GM21717 (cell line): ENCODE data around the gene FGF19.

Experiments
- ATAC-seq: cut with Tn5 transposase; IDR thresholded peaks from one replicate; pipeline ENCODE4 v1.9.1; 2021; ENCODE audit warnings: mild to moderate bottlenecking, moderate library complexity; ENCODE audit not compliant: unreplicated experiment

FGF19 gene, protein sequence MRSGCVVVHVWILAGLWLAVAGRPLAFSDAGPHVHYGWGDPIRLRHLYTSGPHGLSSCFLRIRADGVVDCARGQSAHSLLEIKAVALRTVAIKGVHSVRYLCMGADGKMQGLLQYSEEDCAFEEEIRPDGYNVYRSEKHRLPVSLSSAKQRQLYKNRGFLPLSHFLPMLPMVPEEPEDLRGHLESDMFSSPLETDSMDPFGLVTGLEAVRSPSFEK

DNA sequence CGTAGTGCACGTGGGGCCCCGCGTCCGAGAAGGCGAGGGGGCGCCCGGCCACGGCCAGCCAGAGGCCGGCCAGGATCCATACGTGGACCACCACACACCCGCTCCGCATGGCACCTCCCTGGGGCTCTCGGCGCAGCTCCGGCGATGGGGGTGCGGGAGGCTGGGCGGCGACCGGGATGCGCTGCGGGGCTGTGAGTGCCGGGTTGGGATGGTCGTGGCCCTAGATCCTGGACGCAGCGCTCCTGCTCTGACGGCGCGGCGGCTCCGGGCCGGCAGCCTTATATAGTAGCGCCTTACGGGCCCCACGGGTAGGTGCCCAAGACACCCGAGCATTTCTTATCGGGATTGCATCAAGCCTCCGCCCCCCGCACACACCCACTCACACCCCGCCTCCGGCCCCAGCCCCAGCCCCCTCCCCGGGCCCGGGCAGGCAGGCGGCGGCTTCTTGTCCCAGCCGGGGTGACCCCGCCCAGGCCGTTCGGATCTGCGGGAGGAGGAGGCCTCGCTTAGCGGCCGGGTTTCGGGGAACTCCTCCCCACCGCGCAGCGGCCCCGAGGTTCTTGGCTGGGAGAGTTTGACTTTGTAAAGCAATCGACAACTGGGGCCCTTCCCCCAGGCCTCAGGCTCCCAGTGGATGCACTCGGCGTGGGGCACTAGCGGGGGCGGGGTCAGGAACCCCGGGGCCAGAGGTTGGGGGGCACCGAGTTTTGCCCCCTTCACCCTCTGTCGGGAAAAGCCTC lies at the start of gene FGF19:
Gene FGF19 (minus strand): TSS at position 255 of the 740 bp plus-strand sequence. CDS start 146 bp downstream, at position 109.
- ATAC-seq: no peak

DNA sequence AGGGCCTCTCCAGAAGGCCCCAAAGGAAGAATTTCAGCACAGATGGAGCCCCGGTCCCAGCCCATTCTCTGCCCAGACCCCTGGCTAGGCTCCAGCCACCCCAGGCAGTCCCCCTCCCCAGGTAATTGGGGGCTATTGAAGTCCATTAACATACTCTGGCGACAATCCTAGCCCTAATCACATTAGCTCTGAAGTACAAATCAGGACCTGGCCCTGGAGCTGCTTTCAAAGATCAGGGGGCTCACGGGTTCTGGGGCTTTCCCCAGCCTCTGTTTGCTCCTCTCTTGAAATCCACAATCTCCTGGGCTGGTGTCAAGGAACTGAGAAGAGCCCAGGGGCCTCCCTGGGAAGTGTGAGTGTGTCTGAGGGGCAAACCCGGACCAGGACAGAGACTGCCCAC lies 49.1 kb upstream of the FGF19 start:
- ATAC-seq: no peak

DNA sequence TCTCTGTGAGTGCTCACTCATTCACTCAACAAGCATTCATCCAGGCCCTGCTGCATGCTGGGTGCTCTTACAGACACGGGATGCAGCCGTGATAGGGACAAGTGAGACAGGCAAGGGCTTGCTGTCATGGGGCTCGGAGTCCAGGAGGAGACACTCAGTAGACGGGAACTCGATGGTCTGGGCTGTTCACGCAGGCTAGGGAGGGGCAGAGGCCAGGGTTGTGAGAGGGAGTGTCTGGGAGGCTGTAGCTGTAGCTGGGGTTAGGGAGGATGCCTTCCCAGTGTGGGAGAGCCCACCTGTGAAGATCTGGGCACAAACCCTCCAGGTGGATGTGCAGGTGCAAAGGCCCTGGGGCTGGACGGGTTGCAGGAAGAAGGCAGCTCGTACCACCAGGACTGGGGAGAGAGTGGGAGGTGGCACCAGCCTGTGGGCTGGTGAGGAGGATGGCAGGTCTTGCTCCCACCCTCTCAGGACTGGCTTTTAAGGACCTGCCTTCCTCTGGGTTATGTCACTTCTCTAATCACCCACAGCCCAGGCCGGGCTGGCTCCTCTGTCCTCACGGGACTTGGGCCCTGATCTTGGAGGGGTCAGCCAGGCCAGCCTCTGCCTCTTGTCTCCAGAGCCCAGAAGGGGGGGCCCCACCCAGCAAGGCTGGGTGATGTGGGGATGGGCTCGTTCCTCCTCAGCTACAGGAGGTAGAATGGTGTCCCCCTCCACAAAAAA lies 47.2 kb upstream of the FGF19 start:
- ATAC-seq: no peak

DNA sequence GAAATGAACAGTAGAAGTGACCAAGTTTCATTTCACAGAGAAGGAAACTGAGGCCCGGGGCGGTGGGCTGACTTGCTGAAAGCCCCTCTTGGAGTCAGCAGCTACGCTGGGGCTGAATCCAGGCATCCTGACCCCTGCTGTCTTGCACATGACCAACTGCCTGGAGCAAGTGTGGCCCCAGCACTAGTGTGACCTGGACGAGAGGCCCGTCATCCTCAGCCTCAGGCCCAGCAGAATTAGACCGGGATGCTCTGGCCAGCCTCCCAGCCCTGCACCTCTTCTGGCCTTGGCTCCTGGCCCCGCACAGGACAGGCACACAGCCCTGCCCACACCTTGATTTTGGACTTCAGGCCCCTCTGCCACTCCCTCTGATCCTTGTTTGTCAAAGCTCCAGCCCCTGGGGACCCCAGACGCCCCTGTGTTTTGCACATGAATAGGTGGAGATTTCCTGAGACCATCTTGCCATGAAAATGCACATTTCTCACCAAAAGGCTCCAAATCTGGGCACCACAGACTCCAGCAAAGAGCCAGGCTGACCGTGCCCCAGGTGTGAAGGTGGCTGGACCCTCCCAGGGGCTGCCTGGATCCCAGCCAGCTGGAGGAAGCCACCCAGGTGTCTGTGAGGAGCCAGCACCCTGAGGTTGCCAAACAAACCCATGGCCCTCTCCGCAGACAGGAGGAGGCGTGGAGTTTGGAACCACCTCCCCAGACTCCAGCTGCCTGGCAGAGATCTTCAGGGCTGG lies 46.5 kb upstream of the FGF19 start:
- no peak for ATAC-seq

DNA sequence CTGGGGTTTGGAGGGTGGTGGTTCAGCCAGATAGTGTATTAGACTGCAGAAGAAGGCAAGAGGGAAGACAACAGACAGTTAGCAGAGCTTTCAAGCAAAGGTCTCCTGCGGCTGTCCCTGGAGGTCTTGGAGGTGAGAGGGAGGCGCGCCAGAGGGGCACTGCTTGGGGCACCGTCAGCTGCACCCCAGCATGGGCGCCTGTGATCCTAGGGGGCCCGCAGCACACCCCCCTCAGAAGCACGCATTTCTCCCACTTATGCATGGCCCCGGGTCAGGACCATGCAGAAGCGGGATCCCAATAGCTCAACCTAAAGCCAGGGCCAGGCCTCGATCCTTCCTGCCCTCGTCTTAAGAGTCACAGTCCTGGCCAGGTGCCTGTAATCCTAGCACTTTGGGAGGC lies 44.8 kb upstream of the FGF19 start:
- no peak for ATAC-seq

DNA sequence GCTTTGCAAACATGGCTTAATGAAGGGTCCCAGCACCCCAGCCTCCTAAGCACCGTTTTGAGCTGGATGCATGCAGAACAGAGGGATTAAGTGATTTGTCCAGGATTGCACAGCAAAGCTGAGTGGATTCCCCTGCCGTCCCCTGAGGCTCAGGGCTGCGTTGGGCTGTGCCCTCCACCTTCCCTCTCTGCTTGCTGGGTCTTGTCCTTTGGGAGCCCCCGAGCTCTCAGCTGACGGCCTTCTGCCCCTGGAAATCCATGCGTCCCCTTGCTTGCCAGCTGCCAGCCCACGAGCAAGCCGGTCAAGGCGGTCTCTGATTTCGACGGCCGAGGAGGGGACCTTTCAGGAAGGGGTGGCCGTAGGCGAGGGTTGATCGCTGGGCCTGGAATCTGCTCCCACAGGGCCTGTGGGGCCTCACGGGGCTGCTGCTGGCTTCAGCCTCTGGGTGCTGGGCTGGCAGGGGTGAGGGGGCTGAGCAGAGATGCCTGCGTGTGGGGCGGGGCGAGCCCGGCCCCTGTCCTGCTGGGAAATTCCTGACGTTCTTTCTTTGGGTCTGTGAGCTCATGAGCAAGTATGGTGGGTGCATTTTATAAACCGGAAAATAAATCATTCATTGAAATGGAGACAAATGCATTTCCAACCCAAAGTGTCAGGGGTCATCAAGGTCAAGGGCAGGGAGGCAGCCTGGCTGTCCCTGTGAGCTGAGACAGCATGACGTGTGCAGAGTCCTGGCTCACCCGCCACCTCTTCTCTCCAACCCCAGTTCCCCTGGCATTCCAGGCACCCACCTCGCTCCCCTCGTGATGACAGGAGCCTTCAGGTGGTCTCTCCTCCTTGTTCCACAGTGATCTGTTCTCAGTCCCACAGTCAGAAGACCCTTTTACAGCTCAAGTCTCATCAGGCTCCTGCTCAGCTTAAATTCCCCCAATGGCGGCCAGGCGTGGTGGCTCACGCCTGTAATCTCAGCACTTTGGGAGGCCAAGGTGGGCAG lies 43.2 kb upstream of the FGF19 start:
- no peak for ATAC-seq

DNA sequence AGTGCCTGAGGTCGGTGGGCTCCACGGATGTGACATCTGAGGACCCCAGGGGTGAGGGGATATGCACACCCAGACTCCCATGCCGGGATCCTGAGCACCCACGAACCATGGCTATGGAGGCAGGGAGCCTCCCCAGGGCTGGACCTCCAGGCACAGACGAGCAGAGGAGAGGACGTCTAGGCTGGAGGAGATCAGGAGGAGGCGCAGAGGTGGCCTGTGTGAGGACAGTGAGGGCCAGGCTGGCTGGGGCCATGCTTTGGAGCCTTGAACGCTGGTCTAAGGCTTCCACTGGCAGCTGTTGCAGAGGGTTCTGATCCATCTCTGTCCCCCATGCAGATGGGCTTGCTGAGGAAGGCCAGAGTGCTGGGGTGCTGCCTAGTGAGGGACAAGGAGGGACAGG lies 42.3 kb upstream of the FGF19 start:
- ATAC-seq: no peak

DNA sequence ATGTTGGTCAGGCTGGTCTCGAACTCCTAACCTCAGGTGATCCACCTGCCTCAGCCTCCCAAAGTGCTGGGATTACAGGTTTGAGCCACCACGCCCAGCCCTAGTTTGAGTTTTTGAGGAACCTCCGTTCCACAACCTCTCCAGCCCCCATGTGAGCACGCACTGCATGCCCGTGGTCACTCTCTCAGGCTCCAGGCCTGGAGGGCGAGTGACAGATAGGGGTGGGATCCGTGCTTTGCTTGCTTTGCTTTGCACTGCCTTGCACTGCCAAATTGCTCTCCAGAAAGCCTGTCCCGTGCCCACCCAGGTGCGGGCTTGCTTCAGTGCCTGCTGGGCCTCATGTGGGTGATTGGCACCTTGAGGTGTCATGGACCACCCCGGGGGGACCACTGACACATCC lies 41.4 kb upstream of the FGF19 start:
- ATAC-seq: no peak

DNA sequence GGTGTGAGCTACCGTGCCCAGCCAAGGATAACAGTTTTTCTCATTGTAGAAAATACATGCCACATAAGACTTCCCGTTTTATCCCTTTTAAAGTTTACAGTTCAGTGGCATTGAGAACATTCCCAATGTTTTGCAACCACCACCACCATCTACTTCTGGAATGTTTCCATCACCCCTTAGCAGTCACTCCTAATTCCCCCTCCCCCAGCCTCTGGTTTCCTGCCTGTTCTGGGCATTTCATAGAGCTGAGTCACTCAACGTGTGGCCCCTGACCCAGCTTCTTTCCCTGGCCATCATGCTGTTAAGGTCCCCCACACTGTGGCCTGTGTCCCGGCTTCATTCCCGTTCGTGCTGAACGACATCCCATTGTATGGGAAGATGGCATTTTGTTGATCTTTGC lies 40.6 kb upstream of the FGF19 start:
- no peak for ATAC-seq

DNA sequence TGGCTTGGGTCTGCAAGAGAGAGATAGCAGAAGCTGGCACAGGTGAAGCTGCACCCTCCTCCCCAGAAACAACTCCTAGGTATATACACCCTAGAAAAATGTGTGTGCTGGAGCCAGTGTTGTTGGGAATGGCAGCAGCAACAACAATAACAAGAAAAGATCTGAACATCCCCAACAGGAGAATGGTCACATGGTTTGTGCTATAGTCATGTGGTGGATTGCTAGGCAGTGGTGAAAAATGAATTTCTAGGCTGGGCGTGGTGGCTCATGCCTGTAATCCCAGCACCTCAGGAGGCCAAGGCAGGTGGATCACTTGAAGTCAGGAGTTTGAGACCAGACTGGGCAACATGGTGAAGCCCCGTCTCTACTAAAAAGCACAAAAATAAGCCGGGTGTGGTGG lies 31.0 kb upstream of the FGF19 start:
- ATAC-seq: no peak

DNA sequence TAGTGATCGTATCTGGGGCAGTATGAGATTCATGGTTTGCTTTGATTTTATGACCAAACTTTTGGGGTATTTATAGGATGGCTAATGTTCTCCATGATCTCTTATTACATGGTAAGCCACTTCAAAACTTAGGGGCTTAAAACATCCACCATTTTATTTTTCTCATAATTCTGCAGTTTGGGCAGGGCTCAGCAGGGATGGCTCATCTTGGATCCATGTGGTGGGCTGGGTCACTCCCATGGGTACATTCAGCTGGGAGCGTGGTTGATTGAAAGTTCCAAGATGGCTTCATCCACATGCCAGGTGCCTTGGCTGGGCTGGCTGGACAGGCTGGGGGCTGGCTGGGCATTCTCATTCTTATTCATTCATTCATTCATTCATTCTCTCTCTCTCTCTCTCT lies 30.5 kb upstream of the FGF19 start:
- no peak for ATAC-seq

DNA sequence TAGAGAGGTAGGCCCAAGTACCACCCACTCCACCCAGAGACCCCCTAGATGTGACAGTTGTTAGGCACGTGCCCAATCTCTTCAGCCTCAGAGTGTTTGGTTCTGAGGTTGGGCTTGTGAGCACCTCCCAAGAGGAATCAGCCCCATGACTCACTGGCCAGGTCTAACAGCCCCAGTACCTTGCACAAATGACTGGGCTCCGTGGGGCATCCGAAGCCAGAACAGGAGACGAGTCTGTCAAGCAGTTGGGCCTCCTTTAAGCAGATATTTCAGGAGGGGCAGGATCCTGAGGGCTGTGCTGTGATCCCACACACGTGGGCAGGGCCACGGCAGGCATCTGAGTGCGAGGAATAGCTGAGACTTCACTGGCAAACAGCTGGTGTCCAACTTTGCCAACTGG lies 29.1 kb upstream of the FGF19 start:
- no peak for ATAC-seq

DNA sequence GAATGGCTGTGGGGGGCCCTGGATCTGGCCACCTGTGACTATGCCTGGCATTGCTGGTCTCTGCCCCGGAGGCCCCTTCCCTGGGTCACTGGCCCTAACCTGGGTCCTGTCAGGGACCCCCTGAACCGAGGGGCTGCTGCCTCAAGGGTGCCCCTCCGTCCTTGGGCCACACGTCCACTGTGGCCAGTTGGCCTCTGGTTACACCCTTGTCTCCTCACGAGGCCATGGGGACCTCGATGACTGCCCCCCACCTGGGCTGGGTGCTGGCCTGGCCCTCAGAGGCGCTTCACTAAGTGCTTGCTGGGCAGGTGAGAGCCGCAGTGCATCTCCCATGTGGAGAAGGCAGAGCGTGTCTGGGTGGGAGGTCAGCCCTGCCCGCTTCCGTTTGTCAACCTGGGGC lies 27.3 kb upstream of the FGF19 start:
- no peak for ATAC-seq

DNA sequence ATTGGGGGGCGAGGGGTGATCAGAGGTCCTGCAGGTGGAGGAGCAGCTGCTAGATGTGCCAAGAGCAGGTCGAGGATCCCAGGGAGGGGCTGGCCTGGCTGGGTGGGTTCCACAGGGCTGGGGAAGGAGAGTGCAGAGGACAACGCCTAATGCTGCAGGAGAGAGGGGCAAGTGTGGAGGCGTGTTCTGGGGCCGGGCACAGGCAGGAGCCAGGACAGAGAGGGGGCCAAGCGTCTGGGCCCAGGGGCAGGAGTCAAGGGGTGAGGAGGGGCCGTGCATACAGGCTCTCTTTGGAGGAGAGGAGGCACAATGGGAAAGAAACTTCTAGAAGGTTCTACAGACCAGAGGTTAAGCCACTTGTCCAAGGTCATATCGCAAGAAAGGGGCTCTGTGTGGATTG lies 26.7 kb upstream of the FGF19 start:
- ATAC-seq: no peak

DNA sequence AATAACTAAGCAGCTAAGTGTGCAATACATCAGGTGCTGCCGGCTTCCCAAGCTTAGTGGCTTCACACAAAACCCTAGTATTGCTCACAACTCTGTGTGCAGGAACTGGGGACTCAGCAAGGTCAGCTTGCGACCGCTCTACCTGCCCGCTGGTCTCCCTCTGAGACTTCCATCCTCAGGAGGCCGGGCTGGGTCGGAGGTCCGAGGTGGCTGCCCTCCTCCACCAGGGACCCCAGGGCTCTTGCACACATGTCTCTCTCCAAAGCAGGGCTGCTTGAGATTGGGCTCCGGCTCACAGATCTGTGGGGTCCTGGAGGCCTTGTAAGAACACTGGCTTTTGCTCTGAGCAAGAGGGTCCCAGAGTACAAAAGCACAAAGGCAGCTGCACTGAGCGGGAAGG lies 25.4 kb upstream of the FGF19 start:
- ATAC-seq: no peak

DNA sequence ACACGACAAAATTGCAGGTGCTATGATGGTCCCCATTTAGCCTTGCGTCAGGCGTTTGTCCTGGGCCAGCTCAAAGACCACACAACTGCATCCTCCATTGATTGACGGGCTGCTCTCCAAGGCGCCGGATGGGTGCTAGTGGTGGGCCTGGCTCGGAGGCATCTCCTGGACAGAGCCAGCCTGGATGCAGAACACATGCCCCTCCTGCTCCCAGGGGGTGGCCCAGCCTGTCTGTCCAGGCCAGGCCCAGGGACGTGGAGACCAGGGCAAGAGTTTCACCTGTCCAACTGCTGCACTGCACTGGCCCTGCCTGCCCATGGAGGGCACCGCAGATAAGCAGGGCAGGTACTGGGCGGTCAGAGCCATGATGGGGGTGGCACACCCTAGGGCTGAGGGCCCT lies 23.4 kb upstream of the FGF19 start:
- no peak for ATAC-seq

DNA sequence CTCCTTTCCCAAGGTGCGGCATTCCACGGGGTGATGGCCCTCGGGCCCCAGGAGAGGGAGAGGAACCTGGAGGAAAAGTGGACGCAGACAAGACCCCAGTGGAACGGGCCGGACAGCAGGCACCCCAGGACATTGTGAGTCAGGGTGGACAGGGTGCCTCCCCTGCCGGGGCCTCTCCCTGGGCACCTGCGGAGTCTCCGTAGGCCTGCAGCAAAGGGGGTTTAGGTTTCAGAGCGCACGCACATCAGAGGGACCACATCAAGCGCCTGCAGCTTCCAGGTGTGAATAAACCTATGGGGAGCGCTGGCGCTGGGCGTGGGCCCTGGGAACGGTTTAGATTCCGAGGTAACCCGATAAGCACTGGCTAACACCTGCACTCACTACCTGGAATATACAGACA lies 22.7 kb upstream of the FGF19 start:
- ATAC-seq: no peak

DNA sequence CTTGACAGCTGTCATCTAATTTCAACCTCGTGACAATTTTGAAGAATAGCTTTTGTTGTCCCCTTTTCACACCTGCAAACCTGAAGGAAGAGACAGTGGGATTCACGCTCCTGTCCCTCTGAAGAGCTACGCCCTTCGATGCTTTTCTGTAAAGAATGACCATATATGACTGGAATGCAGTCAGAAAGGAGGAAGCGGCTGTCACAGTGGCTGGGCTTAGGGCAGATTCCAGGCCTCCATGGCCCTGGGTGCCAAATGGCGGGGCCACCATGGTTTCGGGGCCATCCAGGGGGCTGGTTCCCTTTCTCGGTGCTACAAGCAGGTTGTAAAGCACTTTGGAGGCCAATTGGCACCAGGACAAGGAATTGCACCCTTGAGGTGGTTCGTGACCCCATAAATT lies 22.2 kb upstream of the FGF19 start:
- no peak for ATAC-seq

DNA sequence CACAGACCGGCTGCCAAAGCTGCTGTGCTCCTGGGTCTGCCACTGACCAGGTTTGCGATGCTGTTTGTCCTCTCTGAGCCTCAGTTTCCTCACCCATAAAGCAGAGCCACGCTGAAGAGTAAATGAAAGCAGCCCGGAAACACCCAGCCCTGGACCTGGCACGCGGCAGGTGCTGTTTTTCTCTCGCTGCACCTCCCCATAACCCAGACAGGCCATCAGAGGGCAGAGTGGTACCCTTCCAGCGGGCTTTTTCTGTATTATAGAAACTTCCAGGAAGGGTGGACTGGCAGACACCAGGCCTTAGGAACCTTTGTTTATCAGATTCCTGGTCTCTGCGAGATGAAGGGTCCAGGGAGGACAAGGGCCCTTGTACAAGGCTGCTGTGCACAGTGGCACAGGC lies 17.9 kb upstream of the FGF19 start:
- ATAC-seq: no peak

DNA sequence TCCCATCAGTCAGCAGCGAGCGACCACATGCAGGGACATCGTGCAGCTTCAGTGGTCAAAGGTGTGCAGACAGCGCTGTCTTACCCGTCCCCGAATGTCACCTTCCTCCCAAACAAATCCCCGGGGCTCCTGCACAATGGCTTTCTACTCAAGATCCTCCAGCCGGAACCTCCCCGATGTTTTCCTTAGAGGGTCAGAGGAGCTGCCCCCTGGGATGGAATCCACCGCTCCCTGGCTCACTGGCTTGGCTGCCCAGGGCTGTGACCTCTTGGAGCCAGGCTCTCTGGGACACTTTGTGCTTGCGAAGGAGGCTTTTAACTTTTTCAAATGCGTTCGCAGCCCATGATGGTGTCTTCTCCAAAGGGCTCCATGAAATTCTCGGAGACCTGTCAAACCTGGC lies 17.3 kb upstream of the FGF19 start:
- ATAC-seq: no peak
